Endothelial cell of umbilical vein (primary cell): ENCODE results near the gene UBE3B. TPM values are rescaled to one million over a fixed set of nuclear protein-coding genes. Genes with fewer than 3 reads are reported as not detected.

ENCODE experiments used
- BruUV-seq: library from RNA; stranded (reverse); fragments of 400-500 nt; replicated peaks from 2 replicates; lab custom pipeline; 2021; lab: Mats Ljungman, UMichigan
- CTCF ChIA-PET: fragments of 300-600, 350-600 bp; sonication (Branson Sonifier 250); formaldehyde crosslinking; loops from one replicate; lab custom pipeline; 2021; ENCODE audit warnings: antibody characterized with exemption, inconsistent platforms; lab: Charles Lee
- POLR2A ChIA-PET: fragments of 300-600, 350-600 bp; sonication (Branson Sonifier 250); formaldehyde crosslinking; loops from one replicate; lab custom pipeline; 2021; ENCODE audit warnings: antibody characterized with exemption, inconsistent platforms; lab: Charles Lee
- DNase-seq: peaks from one replicate; pipeline ENCODE4 v3.0.0-alpha.2; 2011; ENCODE audit warnings: low read depth, low spot score
- FAIRE-seq: peaks from 2 replicates; lab custom pipeline; 2011; peaks lifted over from hg19 to GRCh38; lab: Jason Lieb, UNC
- H2AFZ ChIP-seq: 2 replicates; pipeline ENCODE4 v1.6.0; 2012; ENCODE audit warnings: low read depth, low read length, control low read depth, inconsistent platforms
- H3K27ac ChIP-seq: 2 replicates; pipeline ENCODE4 v1.5.1; 2011; ENCODE audit warnings: low read depth, mild to moderate bottlenecking, control low read depth, low read length, moderate library complexity; ENCODE audit not compliant: insufficient read depth
- H3K27me3 ChIP-seq, 2 experiments: 2 replicates each; pipeline versions ENCODE4 v1.6.0 to v1.6.1; 2011; ENCODE audit warnings: low read length in 2 of 2, mixed read lengths in 1 of 2; ENCODE audit not compliant: control insufficient read depth in 2 of 2, insufficient read depth in 2 of 2
- H3K36me3 ChIP-seq, 2 experiments: 2 replicates in 1 of 2; 3 replicates in 1 of 2; pipeline ENCODE4 v1.5.1; 2011; ENCODE audit warnings: low read length in 2 of 2, mild to moderate bottlenecking in 1 of 2, moderate library complexity in 1 of 2; ENCODE audit not compliant: control insufficient read depth in 2 of 2, insufficient read depth in 2 of 2; ENCODE audit errors: extremely low read depth in 1 of 2
- H3K4me1 ChIP-seq: 3 replicates; pipeline ENCODE4 v1.5.1; 2011; ENCODE audit warnings: mild to moderate bottlenecking, low read length; ENCODE audit not compliant: control insufficient read depth, insufficient read depth; ENCODE audit errors: extremely low read depth
- H3K4me2 ChIP-seq: 2 replicates; pipeline ENCODE4 v1.6.1; 2011; ENCODE audit warnings: low read length, control low read depth, mixed read lengths; ENCODE audit not compliant: insufficient read depth
- H3K4me3 ChIP-seq, 3 experiments: fragments of 200-600 bp in 1 of 3; sonication (generic), shearing (Covaris generic) in 1 of 3; replicated peaks in 1 of 3; 2 replicates each; pipeline ENCODE4 v1.5.1; 2011 to 2016; ENCODE audit warnings: control low read depth in 3 of 3, low read length in 3 of 3, mild to moderate bottlenecking in 2 of 3, inconsistent platforms in 1 of 3, low read depth in 1 of 3, moderate library complexity in 1 of 3; ENCODE audit not compliant: insufficient read depth in 1 of 3
- H3K79me2 ChIP-seq: 2 replicates; pipeline ENCODE4 v1.6.0; 2012; ENCODE audit warnings: low read length, inconsistent platforms; ENCODE audit not compliant: control insufficient read depth, insufficient read depth
- H3K9ac ChIP-seq: replicated peaks from 2 replicates; pipeline ENCODE3; 2011; ENCODE audit warnings: low read length, control low read depth; ENCODE audit not compliant: insufficient read depth; ENCODE audit errors: extremely low read depth
- H3K9me1 ChIP-seq: replicated peaks from 3 replicates; pipeline ENCODE4 v1.6.0; 2011; ENCODE audit warnings: mild to moderate bottlenecking, low read length; ENCODE audit not compliant: control insufficient read depth, insufficient read depth; ENCODE audit errors: extremely low read depth
- H3K9me3 ChIP-seq: replicated peaks from 2 replicates; pipeline ENCODE4 v1.5.1; 2012; ENCODE audit warnings: low read length, inconsistent platforms; ENCODE audit not compliant: control insufficient read depth, insufficient read depth
- H4K20me1 ChIP-seq: replicated peaks from 2 replicates; pipeline ENCODE3; 2011; ENCODE audit warnings: mild to moderate bottlenecking, low read length; ENCODE audit not compliant: control insufficient read depth, insufficient read depth; ENCODE audit errors: extremely low read depth
- CTCF ChIP-seq, 2 donors: IDR thresholded peaks; 1 replicate in 1 of 2; 2 replicates in 1 of 2; pipeline ENCODE4 v1.5.1; 2011; ENCODE audit warnings: low read length in 2 of 2, mild to moderate bottlenecking in 2 of 2, moderate library complexity in 2 of 2, control low read depth in 1 of 2, inconsistent platforms in 1 of 2, low read depth in 1 of 2; ENCODE audit not compliant: insufficient read depth in 1 of 2; ENCODE audit errors: extremely low read depth in 1 of 2
- EZH2 ChIP-seq: IDR thresholded peaks from 2 replicates; pipeline ENCODE4 v1.6.1; 2012; ENCODE audit warnings: borderline replicate concordance, low read depth, mild to moderate bottlenecking, moderate library complexity, low read length, inconsistent platforms; ENCODE audit not compliant: severe bottlenecking
- FOS ChIP-seq: IDR thresholded peaks from 2 replicates; pipeline ENCODE4 v1.6.1; 2011; ENCODE audit warnings: mild to moderate bottlenecking, low read length, moderate library complexity, borderline replicate concordance; ENCODE audit not compliant: insufficient read depth
- GATA2 ChIP-seq: IDR thresholded peaks from 2 replicates; pipeline ENCODE4 v1.7.0; 2011; ENCODE audit warnings: low read depth, mild to moderate bottlenecking, moderate library complexity, mixed read lengths, low read length; ENCODE audit not compliant: insufficient read length, insufficient read depth
- JUN ChIP-seq: IDR thresholded peaks from 2 replicates; pipeline ENCODE4 v1.6.1; 2011; ENCODE audit warnings: borderline replicate concordance, low read depth; ENCODE audit not compliant: insufficient read length, insufficient read depth
- MAX ChIP-seq: IDR thresholded peaks from 2 replicates; pipeline ENCODE4 v1.6.1; 2011; ENCODE audit not compliant: insufficient read depth, insufficient read length
- MYC ChIP-seq: IDR thresholded peaks from one replicate; pipeline ENCODE4 v1.6.1; 2011; ENCODE audit warnings: mild to moderate bottlenecking, low read depth, low read length
- POLR2A ChIP-seq: IDR thresholded peaks from 2 replicates; pipeline ENCODE4 v1.6.1; 2012; ENCODE audit warnings: low read depth, mild to moderate bottlenecking, control low read depth, low read length
- POLR2AphosphoS5 ChIP-seq: IDR thresholded peaks from 2 replicates; pipeline ENCODE4 v1.6.1; 2012; ENCODE audit warnings: low read depth, mild to moderate bottlenecking, control low read depth, low read length, moderate library complexity; ENCODE audit not compliant: insufficient read depth
- dilution Hi-C: fragments of 300-500 bp; cut with MboI; formaldehyde crosslinking; loops from one replicate; pipeline ENCODE4 v1.15.0; 2019; ENCODE audit warnings: low sequenced_read_pairs; ENCODE audit not compliant: extremely low pct_ligation_motif_present
- intact Hi-C: fragments of 100-400 bp; cut with micrococcal nuclease; formaldehyde crosslinking; loops from one replicate; pipeline ENCODE4 v1.10.0; 2022
- polyA plus RNA-seq, 4 experiments: library from polyadenylated mRNA; depleted of rRNA in 3 of 4; stranded (reverse) in 3 of 4; unstranded in 1 of 4; fragments of >200 nt; gene quantifications; 2 replicates each; pipeline versions ENCODE4 v1.2.1 to v1.2.3, GENCODE V29; 2011 to 2012; ENCODE audit warnings: missing spikeins in 1 of 4
- total RNA-seq: library from RNA; stranded (reverse); gene quantifications from 2 replicates; pipeline ENCODE4 v1.2.3, GENCODE V29; 2021

Gene UBE3B
- total and polyA plus RNA-seq, 2 donors (not counting 3 experiments of a cell fraction or from before 2014, with no cell fraction given) = 24.9 to 40.8 TPM

GRCh38 chr12:109542014-109542413, 64.6 kb downstream of the UBE3B start:
- TF ChIP-seq FOS (no peak), MYC (no peak)
- Histone ChIP-seq H3K79me2 (no peaks in the 10 kb centered on the region), H3K9me1 (no peaks in the 10 kb centered on the region), H3K36me3 (no peaks in the 10 kb centered on the region), H3K4me3 (no peak overlapping the region), H3K27me3 (no peaks in the 10 kb centered on the region), H3K9ac (no peak overlapping the region), H2AFZ (no peak overlapping the region), H3K27ac (no peak overlapping the region), H3K9me3 (no peaks in the 10 kb centered on the region), H3K4me1 (peaks cover 21% of the 10 kb centered on the region), H3K4me2 (no peak overlapping the region), H4K20me1 (no peaks in the 10 kb centered on the region)
- ChIA-PET CTCF (interaction anchor here (1.4 kb wide), 1 partner anchor 233 kb away, joined by 3 read pairs; no protein-coding TSS in a partner anchor), POLR2A (no interaction called here)
- FAIRE-seq = peak; percentile 80
- dilution Hi-C loops = no loop called here
- intact Hi-C loops = no loop called here
- peak; percentile 19 for DNase-seq
- no TSS peak for BruUV-seq

GRCh38 chr12:109542876-109543275, 65.4 kb downstream of the UBE3B start:
- no peak overlapping the region for H3K27ac ChIP-seq
- no peaks in the 10 kb centered on the region for H3K79me2 ChIP-seq
- no peak overlapping the region for H3K4me2 ChIP-seq
- BruUV-seq = no TSS peak
- no peaks in the 10 kb centered on the region for H3K27me3 ChIP-seq
- no peaks in the 10 kb centered on the region for H3K36me3 ChIP-seq
- no peaks in the 10 kb centered on the region for H4K20me1 ChIP-seq
- H3K9ac ChIP-seq = no peak overlapping the region
- no peak overlapping the region for H2AFZ ChIP-seq
- dilution Hi-C loops = no loop called here
- H3K4me1 ChIP-seq = peaks cover 21% of the 10 kb centered on the region
- intact Hi-C loops = no loop called here
- POLR2A ChIA-PET = no interaction called here
- no peak overlapping the region for H3K4me3 ChIP-seq
- no peak for FAIRE-seq
- no peaks in the 10 kb centered on the region for H3K9me3 ChIP-seq
- no peaks in the 10 kb centered on the region for H3K9me1 ChIP-seq
- TF ChIP-seq FOS = no peak
- TF ChIP-seq JUN = no peak
- no peak for TF ChIP-seq POLR2AphosphoS5
- no peak for TF ChIP-seq CTCF (IDR thresholded peaks at IDR 0.05; ENCODE audit: extremely low read depth in 1 of 2, insufficient read depth in 1 of 2, low read depth in 1 of 2, low read length in 2 of 2)
- no peak for TF ChIP-seq POLR2A
- no peak for TF ChIP-seq MAX
- no peak for TF ChIP-seq GATA2
- no peak for TF ChIP-seq EZH2
- no peak for TF ChIP-seq MYC
- DNase-seq = no peak
- CTCF ChIA-PET = no interaction called here
